Ammon's horn (tissue), 1 donor: ENCODE results near the gene TRPV3.
"Not testable (repeated sequence)": the region's sequence is repeated elsewhere in the genome, so short reads cannot be mapped to it uniquely, and the experiment has no call there.

Experiments
- DNase-seq: peaks from one replicate; pipeline ENCODE4 v3.0.0-alpha.2; 2016; ENCODE audit warnings: low spot score

Gene TRPV3

GRCh38 chr17:3472137-3472536, 85.5 kb downstream of the TRPV3 start:
- no peak for DNase-seq

GRCh38 chr17:3471599-3471998, 86.0 kb downstream of the TRPV3 start, which contains the start of gene SPATA22:
SPATA22 (minus strand) TSS chr17:3471819; CDS start chr17:3469325, 2,494 bp downstream.
- no peak for DNase-seq

GRCh38 chr17:3469529-3469928, 88.1 kb downstream of the TRPV3 start:
- no peak for DNase-seq

GRCh38 chr17:3466355-3466754, 91.3 kb downstream of the TRPV3 start:
- DNase-seq, result not testable (repeated sequence)
